Measurements from ENCODE around the gene SMIM10L1. TPM values are rescaled to one million over a fixed set of nuclear protein-coding genes. Genes with fewer than 3 reads are reported as not detected.

SMIM10L1 gene
- total RNA-seq, 2 donors from 2014 or later = 7.6 to 8.1 TPM

DNA sequence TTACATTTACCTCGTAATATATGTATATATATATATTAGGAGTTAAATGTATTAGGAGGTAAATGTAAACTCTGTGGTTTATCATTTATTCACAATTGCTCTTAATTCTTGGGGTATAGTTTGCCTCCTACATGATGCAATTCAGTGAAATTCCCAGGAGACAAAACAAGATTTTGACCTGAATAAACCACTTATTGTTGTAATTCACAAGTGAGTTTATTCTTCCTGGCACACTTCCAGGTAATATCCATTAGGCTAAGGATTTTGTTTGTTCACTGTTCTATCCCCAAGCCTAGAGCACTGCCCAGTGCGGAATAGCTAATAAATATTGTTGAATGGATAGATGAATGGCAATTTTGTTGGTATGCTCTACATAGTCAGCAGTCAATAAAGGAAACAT, 3.0 kb downstream of the SMIM10L1 start:
- DNase-seq = no peak
- ATAC-seq = no peak
- intact Hi-C loops (cut with DNase I, micrococcal nuclease) = no loop called here

DNA sequence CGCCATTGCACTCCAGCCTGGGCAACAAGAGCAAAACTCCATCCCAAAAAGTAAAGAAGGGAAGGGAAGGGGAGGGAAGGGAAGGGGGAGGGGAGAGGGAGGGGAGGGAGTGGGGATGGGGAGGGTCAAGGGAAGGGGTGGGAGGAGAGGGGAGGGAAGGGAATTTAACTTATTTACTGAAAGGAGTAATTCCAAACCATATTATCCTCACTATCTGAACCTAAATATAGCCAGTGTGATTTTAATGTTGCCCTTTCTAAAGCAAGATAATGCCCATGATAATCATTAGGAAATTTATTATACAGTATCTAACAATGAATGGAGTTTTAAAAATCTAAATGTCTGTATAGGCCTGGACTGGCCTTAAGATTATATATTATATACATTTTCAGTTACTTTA, 7.3 kb downstream of the SMIM10L1 start:
- intact Hi-C loops (cut with DNase I, micrococcal nuclease) = no loop called here
- DNase-seq = no peak

DNA sequence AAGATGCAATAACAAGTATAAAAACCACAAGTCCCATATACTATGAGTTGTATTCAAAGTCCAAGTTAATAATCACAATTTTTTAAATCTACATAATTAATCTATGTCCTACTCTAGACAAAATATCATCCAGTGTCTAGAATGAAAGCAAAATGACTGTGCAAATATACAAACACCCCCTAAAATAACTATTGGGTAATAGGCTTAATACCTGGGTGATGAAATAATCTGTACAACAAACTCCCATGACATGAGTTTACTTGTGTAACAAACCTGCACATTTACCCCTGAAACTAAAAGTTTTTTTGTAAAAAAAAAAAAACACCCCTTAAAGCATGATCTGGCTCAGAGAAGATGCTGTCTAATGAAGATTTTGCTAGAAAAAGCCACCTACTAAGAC, 11.5 kb downstream of the SMIM10L1 start:
- intact Hi-C loops (cut with DNase I, micrococcal nuclease) = no loop called here
- ATAC-seq = no peak
- no peak for DNase-seq

More for the DNA sequence above, 7.3 kb downstream of the SMIM10L1 start:
- no peak for ATAC-seq

DNA sequence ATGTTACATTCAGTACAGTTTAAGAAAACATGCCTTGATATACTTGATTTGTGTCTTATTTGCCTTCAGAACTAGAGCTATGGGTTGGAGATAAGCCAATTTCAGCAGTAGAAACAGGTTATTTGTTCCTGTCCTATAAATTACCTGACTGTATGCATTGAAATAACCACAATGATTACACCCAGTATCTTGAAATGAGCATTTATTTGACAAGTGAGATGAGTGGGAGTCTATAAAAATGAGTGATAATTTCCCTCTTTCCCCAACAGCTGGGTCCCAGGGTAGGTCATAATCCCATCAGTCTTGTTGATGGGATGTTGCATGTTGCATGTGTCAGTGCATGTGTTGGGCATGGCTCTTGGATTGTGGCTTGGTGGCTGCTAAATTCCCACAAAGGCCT, 12.0 kb downstream of the SMIM10L1 start:
- ATAC-seq (no peak), DNase-seq (no peak)
- intact Hi-C loops (cut with DNase I, micrococcal nuclease) = no loop called here

DNA sequence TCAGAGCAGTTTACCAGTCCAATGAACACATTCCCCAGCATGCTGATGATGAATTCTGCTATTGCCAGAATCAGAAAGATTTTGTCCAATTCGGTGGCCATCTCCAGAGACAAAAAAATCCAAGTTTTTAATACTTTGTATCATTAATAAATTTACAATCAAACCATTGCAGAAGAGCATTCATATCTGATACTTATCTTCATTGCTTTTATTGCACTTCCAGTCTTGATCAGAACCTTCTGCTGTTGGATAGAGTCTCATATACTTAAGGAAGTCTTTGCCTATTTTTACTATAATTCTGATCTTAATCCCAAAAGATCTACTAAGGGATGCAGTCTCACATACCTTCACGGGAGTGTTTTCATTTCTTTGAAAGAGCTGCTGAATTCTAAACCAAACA, 15.8 kb downstream of the SMIM10L1 start, which contains the start of gene TAS2R42:
TSS of gene TAS2R42 (minus strand) at position 101 of the 400 bp plus-strand sequence. CDS start at position 101, 0 bp downstream.
- DNase-seq = no peak
- no peak for ATAC-seq
- intact Hi-C loops (cut with DNase I, micrococcal nuclease) = no loop called here

DNA sequence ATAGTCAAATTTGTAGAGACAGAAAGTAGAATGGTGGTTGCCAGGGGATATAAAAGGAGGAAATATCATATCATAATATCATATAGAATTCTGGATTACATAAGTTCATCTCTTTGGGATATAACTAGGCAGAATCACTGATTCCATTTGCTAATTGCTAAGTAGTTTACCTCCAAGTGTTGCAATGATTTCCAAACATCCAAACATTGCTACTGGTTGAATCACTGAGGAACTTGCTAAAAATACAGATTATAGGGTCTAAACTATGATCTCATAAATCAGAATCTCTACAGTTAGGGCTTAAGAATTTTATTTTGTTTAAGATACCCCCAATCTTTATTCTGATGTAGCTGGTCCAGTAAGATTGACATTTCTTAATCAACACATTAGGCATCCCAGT, 31.8 kb downstream of the SMIM10L1 start:
- no peak for ATAC-seq
- no peak for DNase-seq
- intact Hi-C loops (cut with DNase I, micrococcal nuclease) = no loop called here

DNA sequence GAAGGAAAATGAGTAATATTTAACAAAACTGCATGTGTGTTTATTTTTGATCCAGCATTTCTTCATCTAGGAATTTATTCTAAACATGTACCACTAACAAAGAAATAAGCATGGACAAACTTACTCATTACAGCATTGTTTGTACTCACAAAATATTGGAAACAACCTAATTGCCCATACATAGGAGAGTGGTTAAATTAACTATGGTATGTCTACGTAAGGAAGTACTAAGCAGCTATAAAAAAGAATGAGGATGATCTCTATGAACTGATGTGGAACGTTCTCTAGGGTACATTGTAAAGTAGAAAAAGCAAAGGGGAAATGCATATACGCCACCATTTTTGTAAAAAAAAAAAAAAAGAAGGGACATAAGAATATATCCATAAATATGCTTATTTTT, 33.2 kb downstream of the SMIM10L1 start:
- intact Hi-C loops (cut with DNase I, micrococcal nuclease) = no loop called here
- ATAC-seq (no peak), DNase-seq (no peak)

DNA sequence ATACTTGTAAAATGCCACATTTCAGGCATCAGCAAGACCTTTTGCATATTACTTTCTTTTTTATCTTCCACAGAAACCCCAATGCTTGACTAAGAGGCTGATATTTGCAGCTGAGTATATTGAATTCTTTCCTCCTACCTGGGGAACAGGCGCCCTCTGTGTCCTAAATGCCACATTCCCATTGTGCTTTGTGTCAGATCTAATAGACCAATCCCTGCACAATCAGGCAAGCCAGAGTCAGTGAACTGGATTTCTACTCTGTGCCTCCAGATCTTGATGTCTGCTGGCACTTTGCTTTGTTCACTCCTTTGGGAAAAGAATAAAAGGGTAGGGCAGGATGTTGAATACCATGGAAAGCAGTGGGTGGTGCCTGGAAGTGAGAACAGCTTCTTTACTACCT, 38.1 kb downstream of the SMIM10L1 start:
- ATAC-seq (no peak), DNase-seq (no peak)
- intact Hi-C loops (cut with DNase I, micrococcal nuclease) = no loop called here

Other genes with a start within 250 kb of the SMIM10L1 start
- gene PRH2, start 242.0 kb upstream of the SMIM10L1 start, total RNA-seq = not detected
- gene TAS2R14, start 231.9 kb upstream of the SMIM10L1 start, total RNA-seq = 1 to 10 TPM; 1.8 to 2.1 TPM
- 1 to 10 TPM; 1.2 to 1.6 TPM for gene TAS2R50, start 184.3 kb upstream of the SMIM10L1 start, total RNA-seq
- 1 to 10 TPM; 1.6 to 1.7 TPM for gene TAS2R20, start 172.9 kb upstream of the SMIM10L1 start, total RNA-seq
- 1 to 10 TPM; 2.9 TPM for gene TAS2R19, start 148.6 kb upstream of the SMIM10L1 start, total RNA-seq
- 1 to 10 TPM; 3.3 to 3.7 TPM for gene TAS2R31, start 139.8 kb upstream of the SMIM10L1 start, total RNA-seq
- gene TAS2R46, start 108.9 kb upstream of the SMIM10L1 start, total RNA-seq = 1 to 10 TPM in 1 of 2 donors, under 1 TPM in 1; 0.95 to 2.5 TPM
- under 1 TPM in 1 of 2 donors, not detected in 1; 0.42 TPM for gene TAS2R43, start 78.9 kb upstream of the SMIM10L1 start, total RNA-seq
- gene TAS2R30, start 36.5 kb upstream of the SMIM10L1 start, total RNA-seq = 1 to 10 TPM; 2.3 to 4.0 TPM
- gene TAS2R42, start 15.7 kb downstream of the SMIM10L1 start, total RNA-seq = not detected
- not detected for gene PRB3, start 98.5 kb downstream of the SMIM10L1 start, total RNA-seq
- not detected for gene PRB4, start 139.2 kb downstream of the SMIM10L1 start, total RNA-seq
- not detected for gene PRB2, start 224.4 kb downstream of the SMIM10L1 start, total RNA-seq